GM23248 (cell line): ENCODE data around the gene ZNF708. TPM values are rescaled to one million over a fixed set of nuclear protein-coding genes. Genes with fewer than 3 reads are reported as not detected.

Experiments used
- DNase-seq: peaks from one replicate; pipeline ENCODE4 v3.0.0-alpha.2; 2015
- H2AFZ ChIP-seq: fragments of 200-600 bp; sonication (generic); 2 replicates; pipeline ENCODE4 v1.6.1; 2016; ENCODE audit warnings: antibody characterized with exemption
- H3F3A ChIP-seq: fragments of 200-600 bp; sonication (generic); 2 replicates; pipeline ENCODE4 v1.6.1; 2016; ENCODE audit warnings: mild to moderate bottlenecking, antibody characterized with exemption, mixed run types; ENCODE audit not compliant: insufficient read depth
- H3K27ac ChIP-seq: fragments of 200-600 bp; sonication (generic); 2 replicates; pipeline ENCODE4 v1.5.1; 2016; ENCODE audit warnings: mild to moderate bottlenecking
- H3K27me3 ChIP-seq: fragments of 200-600 bp; sonication (generic); replicated peaks from 2 replicates; pipeline ENCODE4 v1.6.1; 2016; ENCODE audit warnings: mild to moderate bottlenecking; ENCODE audit not compliant: insufficient read depth
- H3K36me3 ChIP-seq: fragments of 200-600 bp; sonication (generic); 2 replicates; pipeline ENCODE4 v1.6.1; 2016; ENCODE audit warnings: low read depth, mild to moderate bottlenecking
- H3K4me1 ChIP-seq: fragments of 200-600 bp; sonication (generic); 2 replicates; pipeline ENCODE4 v1.6.1; 2016; ENCODE audit warnings: mild to moderate bottlenecking; ENCODE audit not compliant: insufficient read depth
- H3K4me2 ChIP-seq: fragments of 200-600 bp; sonication (generic); one replicate; pipeline ENCODE4 v1.6.1; 2016; ENCODE audit warnings: mild to moderate bottlenecking; ENCODE audit not compliant: unreplicated experiment
- H3K4me3 ChIP-seq: fragments of 200-600 bp; sonication (generic); 2 replicates; pipeline ENCODE4 v1.5.1; 2016; ENCODE audit warnings: mild to moderate bottlenecking
- H3K79me2 ChIP-seq: fragments of 200-600 bp; sonication (generic); 2 replicates; pipeline ENCODE4 v1.6.1; 2016; ENCODE audit warnings: mild to moderate bottlenecking; ENCODE audit not compliant: insufficient read depth
- H3K9ac ChIP-seq: fragments of 200-600 bp; sonication (generic); 2 replicates; pipeline ENCODE4 v1.6.1; 2016; ENCODE audit warnings: mild to moderate bottlenecking
- H3K9me2 ChIP-seq: fragments of 200-600 bp; sonication (generic); 2 replicates; pipeline ENCODE4 v1.6.1; 2016; ENCODE audit warnings: mixed run types, mild to moderate bottlenecking, moderate library complexity; ENCODE audit not compliant: insufficient read depth
- H3K9me3 ChIP-seq: fragments of 200-600 bp; sonication (generic); one replicate; pipeline ENCODE4 v1.6.1; 2017; ENCODE audit warnings: low read depth
- H4K20me1 ChIP-seq: fragments of 200-600 bp; sonication (generic); 2 replicates; pipeline ENCODE4 v1.6.0; 2016; ENCODE audit not compliant: insufficient read depth
- EZH2 ChIP-seq: fragments of 200-600 bp; sonication (generic); IDR thresholded peaks from 2 replicates; pipeline ENCODE4 v1.6.1; 2018; ENCODE audit warnings: antibody characterized with exemption, mild to moderate bottlenecking; ENCODE audit not compliant: insufficient read depth, poor library complexity, severe bottlenecking
- EZH2phosphoT487 ChIP-seq: fragments of 200-600 bp; sonication (generic); IDR thresholded peaks from 2 replicates; pipeline ENCODE4 v1.6.1; 2018; ENCODE audit warnings: antibody characterized with exemption, moderate library complexity, mild to moderate bottlenecking, low read depth; ENCODE audit not compliant: insufficient read depth
- WGBS, 2 experiments: methylation state at CpG; one replicate each; pipeline ENCODE4 v1.1.6; 2015 to 2017; ENCODE audit warnings: low lambda C conversion rate in 2 of 2, low coverage in 1 of 2; ENCODE audit errors: missing lambda C conversion rate in 2 of 2; 5-methylcytosine and 5-hydroxymethylcytosine counted together
- in situ Hi-C: fragments of 300-500 bp; cut with MboI; formaldehyde crosslinking; loops from 2 replicates; pipeline ENCODE4 v1.15.0; 2020
- polyA plus RNA-seq: library from polyadenylated mRNA; unstranded; fragments of >200 nt; fragmentation: Nextera tagmentation; extraction: Ambion mirVana; gene quantifications from 2 replicates; pipeline ENCODE4 v1.2.1, GENCODE V29; 2016
- total RNA-seq: library from RNA; depleted of rRNA; stranded (reverse); fragments of >200 nt; shearing (Covaris generic); gene quantifications from 2 replicates; pipeline ENCODE4 v1.2.3, GENCODE V29; 2014; rRNA removed

ZNF708 gene
- total and polyA plus RNA-seq, 2 experiments from 2014 or later, result 2.1 to 3.0 TPM

- Histone ChIP-seq H3K27me3 (no peaks in the 10 kb centered on the region), H3K9me3 (no peaks in the 10 kb centered on the region), H3K4me2 (no peak overlapping the region), H3K36me3 (no peaks in the 10 kb centered on the region), H3K4me3 (no peak overlapping the region), H3K79me2 (no peaks in the 10 kb centered on the region), H3F3A (no peaks in the 10 kb centered on the region), H3K4me1 (no peaks in the 10 kb centered on the region), H3K27ac (no peak overlapping the region), H4K20me1 (no peaks in the 10 kb centered on the region), H3K9me2 (no peaks in the 10 kb centered on the region), H3K9ac (no peak overlapping the region), H2AFZ (no peak overlapping the region)
- WGBS, 2 experiments, result 13 to 28% methylated on average over 1 of the region's 1 CpG
- DNase-seq, result peak; percentile 29
- TF ChIP-seq EZH2 (no peak), EZH2phosphoT487 (no peak)
- in situ Hi-C loops, result no loop called here
Measured at GRCh38 chr19:21256722-21257121, 72.5 kb downstream of the ZNF708 start.

Other genes starting within 250 kb of the ZNF708 start
- 9.9 and 12.9 TPM in 2 replicates for gene ZNF714, start 247.2 kb downstream of the ZNF708 start, total RNA-seq
- 6.9 and 7.0 TPM in 2 replicates for gene ZNF714, start 247.2 kb downstream of the ZNF708 start, polyA plus RNA-seq
- 1.7 and 1.9 TPM in 2 replicates for gene ZNF431, start 187.4 kb downstream of the ZNF708 start, total RNA-seq
- 3.9 and 5.0 TPM in 2 replicates for gene ZNF431, start 187.4 kb downstream of the ZNF708 start, polyA plus RNA-seq
- gene ZNF738, start 29.6 kb upstream of the ZNF708 start, total RNA-seq, result 6.7 and 10.6 TPM in 2 replicates
- gene ZNF738, start 29.6 kb upstream of the ZNF708 start, polyA plus RNA-seq, result 4.9 and 6.3 TPM in 2 replicates
- gene ZNF493, start 67.7 kb upstream of the ZNF708 start, total RNA-seq, result 7.6 and 8.3 TPM in 2 replicates
- gene ZNF493, start 67.7 kb upstream of the ZNF708 start, polyA plus RNA-seq, result 5.8 and 8.6 TPM in 2 replicates
- 5.1 and 6.1 TPM in 2 replicates for gene ZNF429, start 176.2 kb upstream of the ZNF708 start, total RNA-seq
- gene ZNF429, start 176.2 kb upstream of the ZNF708 start, polyA plus RNA-seq, result 7.3 and 8.1 TPM in 2 replicates